Fibroblast of the aortic adventitia (primary cell): ENCODE measurements around the gene SELENON. TPM values are rescaled to one million over a fixed set of nuclear protein-coding genes. Genes with fewer than 3 reads are reported as not detected.
"Not testable (repeated sequence)": the region's sequence is repeated elsewhere in the genome, so short reads cannot be mapped to it uniquely, and the experiment has no call there.

Experiments
- DNase-seq: peaks from one replicate; pipeline ENCODE4 v3.0.0-alpha.2; 2010; ENCODE audit warnings: low read depth
- H3K4me3 ChIP-seq: 2 replicates; pipeline ENCODE4 v1.5.1; 2011; ENCODE audit warnings: low read depth, mild to moderate bottlenecking, control low read depth, low read length, moderate library complexity
- total RNA-seq: library from RNA; depleted of rRNA; stranded (reverse); fragments of >200 nt; gene quantifications from 2 replicates; pipeline ENCODE4 v1.2.3, GENCODE V29; 2012; ENCODE audit warnings: low replicate concordance
- TF ChIP-seq, protein P1 (sequence below): IDR thresholded peaks from 2 replicates; pipeline ENCODE4 v1.5.1; 2011; ENCODE audit warnings: mild to moderate bottlenecking, low read length, control low read depth, inconsistent platforms; ENCODE audit not compliant: insufficient read depth

The SELENON gene
- total RNA-seq, 1 donor = 35.0 TPM

DNA sequence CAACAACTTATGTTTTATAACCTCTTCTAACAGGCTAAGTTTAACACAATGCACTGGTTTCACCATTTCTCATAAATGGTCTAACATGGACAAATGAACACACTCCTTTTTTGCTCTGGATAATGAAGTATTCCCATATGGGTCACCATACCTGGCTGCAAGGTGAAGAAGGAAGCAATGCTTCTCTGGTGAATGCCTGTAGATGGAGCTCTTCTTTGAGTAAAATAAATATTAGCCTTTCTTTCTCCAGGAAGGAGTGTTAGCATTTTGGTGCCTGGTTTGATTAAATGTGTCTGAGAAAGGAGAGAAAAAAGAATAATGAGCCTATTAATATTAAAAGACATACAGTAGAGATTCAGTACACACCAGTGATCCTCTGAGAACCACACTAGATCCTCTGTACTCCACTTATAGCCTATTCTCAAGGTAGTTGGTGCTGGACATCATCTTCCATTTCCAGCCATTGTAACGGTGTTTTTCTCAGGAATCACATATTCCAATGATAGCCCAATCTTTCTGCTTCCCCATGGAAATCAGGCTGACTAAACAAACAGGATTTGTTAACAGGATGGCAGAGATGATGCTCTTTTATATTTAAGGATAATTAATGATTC, 37.4 kb downstream of the SELENON start:
- H3K4me3 ChIP-seq = no peak overlapping the region
- TF ChIP-seq, protein P1, sequence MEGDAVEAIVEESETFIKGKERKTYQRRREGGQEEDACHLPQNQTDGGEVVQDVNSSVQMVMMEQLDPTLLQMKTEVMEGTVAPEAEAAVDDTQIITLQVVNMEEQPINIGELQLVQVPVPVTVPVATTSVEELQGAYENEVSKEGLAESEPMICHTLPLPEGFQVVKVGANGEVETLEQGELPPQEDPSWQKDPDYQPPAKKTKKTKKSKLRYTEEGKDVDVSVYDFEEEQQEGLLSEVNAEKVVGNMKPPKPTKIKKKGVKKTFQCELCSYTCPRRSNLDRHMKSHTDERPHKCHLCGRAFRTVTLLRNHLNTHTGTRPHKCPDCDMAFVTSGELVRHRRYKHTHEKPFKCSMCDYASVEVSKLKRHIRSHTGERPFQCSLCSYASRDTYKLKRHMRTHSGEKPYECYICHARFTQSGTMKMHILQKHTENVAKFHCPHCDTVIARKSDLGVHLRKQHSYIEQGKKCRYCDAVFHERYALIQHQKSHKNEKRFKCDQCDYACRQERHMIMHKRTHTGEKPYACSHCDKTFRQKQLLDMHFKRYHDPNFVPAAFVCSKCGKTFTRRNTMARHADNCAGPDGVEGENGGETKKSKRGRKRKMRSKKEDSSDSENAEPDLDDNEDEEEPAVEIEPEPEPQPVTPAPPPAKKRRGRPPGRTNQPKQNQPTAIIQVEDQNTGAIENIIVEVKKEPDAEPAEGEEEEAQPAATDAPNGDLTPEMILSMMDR = peak; percentile 38
- DNase-seq = no peak

- not testable (repeated sequence) for DNase-seq, H3K4me3 ChIP-seq
Observed at GRCh38 chr1:25839808-25840207, 39.8 kb downstream of the SELENON start.

GRCh38 chr1:25843483-25843882, 43.5 kb downstream of the SELENON start:
- no peak for DNase-seq
- no peak overlapping the region for H3K4me3 ChIP-seq
- TF ChIP-seq, protein P1 = no peak

DNA sequence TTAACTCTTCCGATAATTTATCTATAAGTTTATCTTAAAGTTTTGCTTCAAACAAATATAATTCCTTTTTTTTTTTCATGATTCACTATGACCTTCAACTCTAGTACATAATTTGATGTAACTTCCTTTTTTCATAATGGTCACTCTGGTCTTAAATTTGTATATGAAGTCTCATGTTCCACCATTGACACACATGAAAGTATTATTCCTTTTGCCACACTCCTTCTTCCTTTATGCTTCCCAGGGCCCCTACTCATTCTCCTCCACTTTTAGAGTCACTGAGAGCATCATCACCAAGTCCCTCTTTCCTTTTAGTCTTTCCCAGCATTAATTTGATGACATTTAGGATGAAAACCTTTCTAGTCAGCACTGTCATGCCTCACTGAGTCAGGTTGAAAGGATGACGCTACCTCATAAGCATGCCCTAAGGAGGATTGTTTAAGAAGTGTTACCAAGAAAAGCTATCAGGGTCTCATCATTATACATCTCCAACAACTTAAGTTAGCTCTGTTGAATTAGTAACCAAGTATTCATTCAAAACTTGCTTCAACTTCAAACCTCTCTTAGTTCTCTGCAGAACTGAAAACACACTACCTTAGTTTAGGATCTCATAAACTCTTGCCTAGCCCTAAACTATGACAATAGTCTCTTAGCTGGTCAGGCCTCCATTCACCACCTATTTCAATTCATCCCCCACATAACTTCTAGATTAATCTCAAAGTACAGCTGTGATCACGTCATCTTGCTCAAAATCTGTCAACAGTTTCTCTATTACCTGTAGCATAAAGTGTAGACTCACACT, 44.7 kb downstream of the SELENON start:
- TF ChIP-seq, protein P1 = no peak
- H3K4me3 ChIP-seq = no peak overlapping the region
- DNase-seq = no peak

DNA sequence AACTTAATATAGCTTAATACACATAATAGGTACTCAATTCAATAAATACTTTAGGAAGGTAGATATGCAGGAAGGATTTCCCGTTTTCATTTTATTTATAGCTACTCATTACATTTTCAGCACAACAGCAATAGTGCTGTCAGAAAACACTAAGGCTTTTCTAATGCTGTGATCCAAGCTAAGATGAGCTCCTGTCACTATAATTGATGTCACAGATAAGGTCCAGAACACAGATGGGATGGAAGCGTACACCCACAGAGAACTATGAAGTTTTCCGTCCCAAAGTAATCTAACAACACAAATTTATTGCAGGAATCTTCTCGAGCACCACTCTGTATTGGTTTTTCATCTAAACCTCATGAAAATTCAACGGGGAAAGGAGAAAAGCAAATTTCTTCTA, 45.7 kb downstream of the SELENON start:
- DNase-seq = no peak
- no peak overlapping the region for H3K4me3 ChIP-seq

DNA sequence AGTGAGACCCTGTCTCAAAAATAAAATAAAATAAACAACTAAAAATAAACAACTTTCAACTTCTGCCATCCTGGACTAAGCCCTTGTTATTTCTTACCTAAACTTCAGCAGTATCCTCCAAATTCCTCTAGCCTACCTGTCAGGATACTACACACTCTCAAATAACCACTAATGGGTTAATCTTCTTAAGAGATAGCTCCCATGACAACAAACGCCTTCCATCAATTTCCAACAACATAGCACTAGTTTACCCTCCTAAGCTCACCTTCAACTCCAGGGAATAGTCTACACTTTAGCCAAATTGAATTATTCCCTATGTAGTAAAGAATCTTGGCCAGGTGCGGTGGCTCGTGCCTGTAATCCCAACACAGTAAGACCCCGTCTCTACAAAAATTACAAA, 47.9 kb downstream of the SELENON start:
- no peak overlapping the region for H3K4me3 ChIP-seq
- no peak for DNase-seq
- TF ChIP-seq, protein P1 = no peak

More for the DNA sequence above, 45.7 kb downstream of the SELENON start:
- TF ChIP-seq, protein P1 = no peak

DNA sequence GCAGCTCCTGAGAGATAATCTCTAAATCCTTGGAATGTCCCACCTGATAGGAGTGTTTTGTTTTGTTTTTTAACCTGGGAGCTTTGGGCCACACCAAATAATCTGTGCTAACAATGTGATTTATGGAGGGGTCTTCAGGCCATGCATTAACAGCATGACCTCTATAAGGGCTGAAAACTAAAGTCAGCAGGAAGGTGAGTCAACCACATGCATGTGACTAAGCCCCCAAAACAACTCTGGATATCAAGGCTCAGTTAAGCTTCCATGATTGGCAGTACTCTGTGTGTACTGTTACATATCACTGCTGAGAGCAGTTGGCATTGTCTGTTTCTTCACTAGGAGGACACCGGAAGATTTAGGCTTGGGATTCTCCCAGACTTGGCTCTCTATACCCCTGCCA, 48.5 kb downstream of the SELENON start:
- TF ChIP-seq, protein P1 = no peak
- no peak overlapping the region for H3K4me3 ChIP-seq
- peak; percentile 5 for DNase-seq
